ENCODE results near the gene GORAB. TPM values are rescaled to one million over a fixed set of nuclear protein-coding genes. Genes with fewer than 3 reads are reported as not detected.

GORAB gene
- total RNA-seq, 6 experiments from 2014 or later = 4.3 to 9.8 (median 6.7) TPM

- no peaks in the 10 kb centered on the region for H3K36me3 ChIP-seq
- H3K9me3 ChIP-seq = no peaks in the 10 kb centered on the region
- H3K4me3 ChIP-seq = no peak overlapping the region
- no peak overlapping the region for H3K27ac ChIP-seq
- H3K4me1 ChIP-seq = no peaks in the 10 kb centered on the region
- ATAC-seq = peak; percentile 50 to 74 (median 66)
- H3K27me3 ChIP-seq = no peaks in the 10 kb centered on the region
- WGBS (ENCODE audit: insufficient coverage, low coverage, low lambda C conversion rate, missing lambda C conversion rate) = 24% methylated on average over 3 of the region's 3 CpGs
- no peak for DNase-seq
- intact Hi-C loops (cut with DNase I) = no loop called here
- TF ChIP-seq CTCF (IDR thresholded peaks at IDR 0.05) (no peak), POLR2A (IDR thresholded peaks at IDR 0.05) (no peak)
These were observed 37.6 kb upstream of the GORAB start for GRCh38 chr1:170494369-170494768.

- intact Hi-C loops (cut with DNase I) = no loop called here
- 35% methylated on average over 2 of the region's 2 CpGs for WGBS (ENCODE audit: insufficient coverage, low coverage, low lambda C conversion rate, missing lambda C conversion rate)
These were observed 37.0 kb upstream of the GORAB start for GRCh38 chr1:170495006-170495405.

GRCh38 chr1:170498876-170499275 lies 33.1 kb upstream of the GORAB start:
- H3K4me3 ChIP-seq = no peak overlapping the region
- H3K27ac ChIP-seq = no peak overlapping the region
- no peaks in the 10 kb centered on the region for H3K27me3 ChIP-seq
- intact Hi-C loops (cut with DNase I) = no loop called here
- ATAC-seq (no peak), DNase-seq (no peak)
- no peaks in the 10 kb centered on the region for H3K36me3 ChIP-seq
- 17% methylated on average over 1 of the region's 1 CpG for WGBS (ENCODE audit: insufficient coverage, low coverage, low lambda C conversion rate, missing lambda C conversion rate)
- no peaks in the 10 kb centered on the region for H3K4me1 ChIP-seq
- TF ChIP-seq POLR2A (IDR thresholded peaks at IDR 0.05) (no peak), CTCF (IDR thresholded peaks at IDR 0.05) (no peak)
- H3K9me3 ChIP-seq = no peaks in the 10 kb centered on the region

More at GRCh38 chr1:170495006-170495405, 37.0 kb upstream of the GORAB start:
- no peak for ATAC-seq
- H3K4me3 ChIP-seq = no peak overlapping the region
- H3K36me3 ChIP-seq = no peaks in the 10 kb centered on the region
- no peak overlapping the region for H3K27ac ChIP-seq
- TF ChIP-seq CTCF (IDR thresholded peaks at IDR 0.05) (no peak), POLR2A (IDR thresholded peaks at IDR 0.05) (no peak)
- H3K9me3 ChIP-seq = no peaks in the 10 kb centered on the region
- no peak for DNase-seq
- no peaks in the 10 kb centered on the region for H3K4me1 ChIP-seq
- no peaks in the 10 kb centered on the region for H3K27me3 ChIP-seq

- Histone ChIP-seq H3K36me3 (no peaks in the 10 kb centered on the region), H3K4me3 (no peak overlapping the region), H3K9me3 (no peaks in the 10 kb centered on the region), H3K27ac (no peak overlapping the region), H3K4me1 (no peaks in the 10 kb centered on the region), H3K27me3 (no peaks in the 10 kb centered on the region)
- no peak for DNase-seq
- WGBS (ENCODE audit: insufficient coverage, low coverage, low lambda C conversion rate, missing lambda C conversion rate) = 0% methylated on average over 1 of the region's 1 CpG
- ATAC-seq = no peak
- intact Hi-C loops (cut with DNase I) = no loop called here
- no peak for TF ChIP-seq POLR2A (IDR thresholded peaks at IDR 0.05)
- no peak for TF ChIP-seq CTCF (IDR thresholded peaks at IDR 0.05)
These were observed 28.3 kb upstream of the GORAB start for GRCh38 chr1:170503665-170504064.

- no peaks in the 10 kb centered on the region for H3K36me3 ChIP-seq
- no peak for ATAC-seq
These were observed 21.8 kb upstream of the GORAB start for GRCh38 chr1:170510163-170510562.

More at GRCh38 chr1:170510163-170510562, 21.8 kb upstream of the GORAB start:
- no peaks in the 10 kb centered on the region for H3K9me3 ChIP-seq
- intact Hi-C loops (cut with DNase I) = no loop called here
- no peaks in the 10 kb centered on the region for H3K27me3 ChIP-seq
- H3K4me3 ChIP-seq = no peak overlapping the region
- no peak overlapping the region for H3K27ac ChIP-seq
- TF ChIP-seq POLR2A (IDR thresholded peaks at IDR 0.05) (no peak), CTCF (IDR thresholded peaks at IDR 0.05) (no peak)
- no peak for DNase-seq
- 77% methylated on average over 1 of the region's 1 CpG for WGBS (ENCODE audit: insufficient coverage, low coverage, low lambda C conversion rate, missing lambda C conversion rate)
- no peaks in the 10 kb centered on the region for H3K4me1 ChIP-seq
